Stimulated activated CD8-positive, alpha-beta memory T cell treated with anti-CD3 and anti-CD28 coated beads, Interleukin-7, amount 100 ng/mL, for 4 hours (primary cell): ENCODE measurements around the gene ELOB.
A peak's percentile ranks its signal among the peaks of the same experiment; 100 is the strongest.

Source experiments
- DNase-seq, 2 donors: peaks; one replicate each; pipeline ENCODE4 v3.0.0-alpha.2; 2020; ENCODE audit warnings: low read depth in 2 of 2

The ELOB gene

GRCh38 chr16:2810651-2811050 lies 33.6 kb upstream of the ELOB start:
- no peak for DNase-seq

- no peak for DNase-seq
Observed at GRCh38 chr16:2809149-2809760, 32.2 kb upstream of the ELOB start.

- no peak for DNase-seq
Observed at GRCh38 chr16:2808181-2808580, 31.1 kb upstream of the ELOB start.

- no peak for DNase-seq
Observed at GRCh38 chr16:2806286-2806685, 29.2 kb upstream of the ELOB start.

GRCh38 chr16:2804728-2805127 lies 27.6 kb upstream of the ELOB start:
- DNase-seq = no peak

- DNase-seq = no peak
Observed at GRCh38 chr16:2803545-2804195, 26.6 kb upstream of the ELOB start.

GRCh38 chr16:2799859-2800226 lies 22.8 kb upstream of the ELOB start:
- no peak for DNase-seq

GRCh38 chr16:2799205-2799858 lies 22.3 kb upstream of the ELOB start:
- DNase-seq = no peak

GRCh38 chr16:2798723-2799204 lies 21.7 kb upstream of the ELOB start:
- no peak for DNase-seq

- DNase-seq = no peak
Observed at GRCh38 chr16:2795395-2796143, 18.5 kb upstream of the ELOB start.

- DNase-seq = no peak
Observed at GRCh38 chr16:2792940-2793339, 15.9 kb upstream of the ELOB start.

- DNase-seq = no peak
Observed at GRCh38 chr16:2791174-2791573, 14.1 kb upstream of the ELOB start.

- DNase-seq = no peak
Observed at GRCh38 chr16:2790631-2791030, 13.6 kb upstream of the ELOB start.

GRCh38 chr16:2787961-2788360 lies 10.9 kb upstream of the ELOB start:
- no peak for DNase-seq

- no peak for DNase-seq
Observed at GRCh38 chr16:2787406-2787805, 10.3 kb upstream of the ELOB start, which contains the start of gene PRSS33. Gene PRSS33, minus strand, starts transcription at chr16:2787560. Its CDS starts 1,013 bp downstream, at chr16:2786547.

- DNase-seq = no peak
Observed at GRCh38 chr16:2786826-2787151, 9.7 kb upstream of the ELOB start.

GRCh38 chr16:2786061-2786825 lies 9.2 kb upstream of the ELOB start:
- DNase-seq = no peak

GRCh38 chr16:2785101-2785991 lies 8.3 kb upstream of the ELOB start:
- peak in 1 of 2 donors; percentile 39 for DNase-seq

GRCh38 chr16:2784358-2785100 lies 7.4 kb upstream of the ELOB start:
- no peak for DNase-seq
